HG02970 (cell line): ENCODE measurements around the gene ARHGAP11B.
"Not testable (repeated sequence)": the region's sequence is repeated elsewhere in the genome, so short reads cannot be mapped to it uniquely, and the experiment has no call there.

Source experiments
- ATAC-seq: cut with Tn5 transposase; IDR thresholded peaks from one replicate; pipeline ENCODE4 v1.9.1; 2021; ENCODE audit warnings: mild to moderate bottlenecking, moderate library complexity, moderate number of reproducible peaks; ENCODE audit not compliant: unreplicated experiment, low FRiP score

The ARHGAP11B gene

GRCh38 chr15:30625436-30626193 is at the start of gene ARHGAP11B:
Gene ARHGAP11B, plus strand, starts transcription at chr15:30626128.
- ATAC-seq = peak; percentile 94

- not testable (repeated sequence) for ATAC-seq
Observed at GRCh38 chr15:30579394-30579970, 46.4 kb upstream of the ARHGAP11B start.

- ATAC-seq = not testable (repeated sequence)
Observed at GRCh38 chr15:30580716-30581115, 45.2 kb upstream of the ARHGAP11B start.

GRCh38 chr15:30598953-30599352 is 27.0 kb upstream of the ARHGAP11B start:
- ATAC-seq = not testable (repeated sequence)

GRCh38 chr15:30603796-30604195 is 22.1 kb upstream of the ARHGAP11B start, which contains the start of gene GOLGA8H:
Gene GOLGA8H, plus strand, starts transcription at chr15:30604028. Its CDS starts 98 bp downstream, at chr15:30604126.
- ATAC-seq = not testable (repeated sequence)

DNA sequence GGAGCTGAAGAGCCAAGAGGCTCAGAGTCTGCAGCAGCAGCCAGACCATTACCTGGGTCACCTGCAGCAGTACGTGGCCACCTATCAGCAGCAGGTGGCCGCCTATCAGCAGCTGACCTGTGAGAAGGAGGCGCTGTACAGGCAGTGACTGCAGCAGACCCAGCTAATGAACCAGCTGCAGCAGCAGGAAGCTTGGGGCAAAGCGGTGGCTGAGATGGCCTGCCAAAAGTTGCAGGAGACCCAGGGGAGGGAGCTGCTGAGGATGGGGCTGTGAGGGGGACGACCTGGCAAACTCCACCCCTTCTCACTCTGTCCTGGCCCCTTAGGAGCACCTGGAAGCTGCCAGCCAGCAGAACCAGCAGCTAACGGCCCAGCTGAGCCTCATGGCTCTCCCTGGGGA is 13.7 kb upstream of the ARHGAP11B start:
- not testable (repeated sequence) for ATAC-seq

DNA sequence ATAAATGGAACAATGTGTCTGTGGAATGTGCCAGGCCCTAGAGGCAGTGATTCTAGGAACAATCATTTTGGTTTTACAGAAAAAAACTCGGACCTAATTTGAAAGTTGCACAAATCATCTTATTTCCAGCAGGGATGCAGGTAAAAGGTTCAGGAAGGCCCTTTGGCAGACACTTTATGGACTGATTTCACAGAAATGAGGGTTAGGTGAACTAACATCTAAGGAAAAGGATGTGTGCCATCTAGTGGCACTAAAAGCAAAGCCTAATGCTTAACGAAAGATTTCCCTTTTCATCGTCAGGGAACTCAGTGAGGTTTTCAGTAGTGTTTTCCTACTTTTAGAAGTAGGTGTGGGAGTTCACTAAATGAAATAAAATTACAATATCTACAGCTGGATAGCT is 4.6 kb upstream of the ARHGAP11B start:
- ATAC-seq = not testable (repeated sequence)

- ATAC-seq = not testable (repeated sequence)
Observed at GRCh38 chr15:30626194-30626565, 252 bp downstream of the ARHGAP11B start.

DNA sequence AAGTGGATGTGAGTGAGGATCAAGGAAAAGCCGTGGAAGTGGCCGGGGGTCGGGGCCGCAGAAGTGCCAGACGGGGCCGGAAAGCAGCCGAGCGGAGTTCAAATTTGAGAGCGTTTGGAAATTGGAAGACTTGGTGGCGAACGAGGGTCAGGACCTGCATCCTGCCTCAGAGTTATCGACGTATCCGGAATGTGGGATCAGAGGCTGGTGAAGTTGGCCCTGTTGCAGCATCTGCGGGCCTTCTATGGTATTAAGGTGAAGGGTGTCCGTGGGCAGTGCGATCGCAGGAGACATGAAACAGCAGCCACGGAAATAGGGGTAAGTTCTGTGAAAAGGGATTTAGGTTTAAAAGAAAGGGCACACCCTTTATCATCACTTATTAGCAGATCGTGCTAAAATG is 704 bp downstream of the ARHGAP11B start:
- ATAC-seq = not testable (repeated sequence)

GRCh38 chr15:30650012-30650929 is 24.3 kb downstream of the ARHGAP11B start:
- no peak for ATAC-seq

GRCh38 chr15:30661154-30661553 is 35.2 kb downstream of the ARHGAP11B start:
- ATAC-seq = not testable (repeated sequence)

GRCh38 chr15:30669621-30670020 is 43.7 kb downstream of the ARHGAP11B start:
- ATAC-seq = not testable (repeated sequence)

DNA sequence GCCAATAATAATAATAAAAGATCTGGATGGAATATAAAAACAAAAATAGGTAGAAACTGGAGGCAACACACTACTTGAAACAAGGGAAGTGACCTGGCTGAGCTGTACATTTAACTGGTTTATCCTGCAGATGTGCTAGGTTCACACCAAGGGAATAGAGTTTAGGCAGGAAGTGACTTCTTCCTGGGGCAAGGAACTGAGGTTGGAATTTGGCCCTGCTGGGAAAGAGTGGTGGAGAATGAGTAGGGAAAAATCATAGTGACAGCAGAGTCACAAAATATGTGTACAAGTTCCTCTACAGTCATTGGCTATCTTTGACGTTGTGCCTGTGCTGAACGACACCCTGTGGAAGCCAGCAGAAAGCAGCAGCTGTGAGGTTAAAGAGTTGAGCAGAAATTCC is 44.1 kb downstream of the ARHGAP11B start:
- no peak for ATAC-seq

DNA sequence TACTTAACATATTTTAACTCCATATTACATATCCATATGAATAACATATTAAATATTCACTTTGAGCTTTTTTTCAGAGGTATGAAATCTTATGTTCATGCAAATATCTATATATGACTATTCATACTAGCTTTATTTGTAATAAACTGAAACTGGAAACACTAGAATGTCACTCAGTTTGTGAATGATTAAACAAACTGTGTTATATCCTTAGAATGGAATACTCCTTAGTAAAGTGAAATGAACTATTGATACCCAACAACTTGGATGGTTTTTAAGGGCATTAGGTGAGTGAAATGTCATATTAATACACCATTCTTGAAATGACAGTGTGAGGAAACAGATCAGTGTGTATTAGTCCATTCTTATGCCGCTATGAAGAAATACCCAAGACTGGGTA is 45.4 kb downstream of the ARHGAP11B start:
- no peak for ATAC-seq

GRCh38 chr15:30675126-30675525 is 49.2 kb downstream of the ARHGAP11B start:
- no peak for ATAC-seq

GRCh38 chr15:30675891-30676290 is 50.0 kb downstream of the ARHGAP11B start:
- ATAC-seq = not testable (repeated sequence)

DNA sequence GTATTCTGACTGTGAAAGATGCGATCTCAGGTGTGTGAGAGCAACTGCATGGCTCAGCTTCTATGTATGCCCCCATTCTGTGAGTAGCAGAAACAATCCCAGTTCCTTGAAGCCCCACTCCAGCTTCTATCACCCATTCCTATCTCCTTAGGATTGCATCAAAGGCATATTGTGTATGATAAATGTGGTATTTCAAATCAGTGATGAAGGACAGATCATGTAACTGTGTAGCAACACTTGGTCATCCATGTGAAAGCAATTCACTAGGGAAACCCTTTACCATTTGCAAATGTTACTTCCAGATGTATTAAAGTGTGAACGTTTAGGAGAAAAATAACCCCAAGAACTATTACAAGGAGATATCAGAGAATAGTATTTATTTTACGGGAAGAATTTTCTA is 55.1 kb downstream of the ARHGAP11B start:
- not testable (repeated sequence) for ATAC-seq

DNA sequence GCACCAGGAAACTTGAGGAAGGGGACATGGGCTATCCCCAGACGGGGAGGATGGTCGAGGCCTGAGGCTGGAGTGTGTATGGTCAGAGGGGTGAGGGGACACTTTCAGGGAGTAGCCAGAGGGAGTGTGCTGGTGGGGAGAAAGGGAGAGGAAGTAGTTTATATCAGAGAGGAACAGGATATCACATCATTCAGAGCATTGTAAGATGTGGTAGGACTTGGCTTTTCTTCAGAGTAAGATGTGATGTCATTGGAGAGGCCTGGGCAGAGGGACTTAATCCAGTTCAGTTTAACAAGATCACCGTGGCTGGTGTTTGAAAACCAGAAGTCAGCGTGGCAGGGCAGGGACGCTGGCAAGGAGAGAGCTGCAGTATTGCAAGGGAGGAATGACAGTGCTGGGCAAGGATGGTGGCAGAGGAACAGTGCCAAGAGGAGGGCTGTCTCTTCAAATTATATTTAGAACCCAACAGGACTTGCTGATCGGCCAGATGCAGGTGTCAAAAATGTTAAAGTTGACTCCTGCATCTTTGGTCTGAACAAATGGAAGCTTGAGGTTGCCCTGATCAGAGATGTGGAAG is 59.9 kb downstream of the ARHGAP11B start:
- not testable (repeated sequence) for ATAC-seq

GRCh38 chr15:30686651-30687050 is 60.7 kb downstream of the ARHGAP11B start:
- not testable (repeated sequence) for ATAC-seq
